ENCODE measurements around the gene YWHAB.

The YWHAB gene

GRCh38 chr20:44910690-44911262 is 25.3 kb downstream of the YWHAB start:
- DNase-seq, result no peak

GRCh38 chr20:44911264-44911921 is 25.9 kb downstream of the YWHAB start:
- peak; percentile 48 for DNase-seq

- no peak for DNase-seq
Observed at GRCh38 chr20:44912189-44912588, 26.7 kb downstream of the YWHAB start.

GRCh38 chr20:44914924-44915323 is 29.4 kb downstream of the YWHAB start:
- no peak for DNase-seq

GRCh38 chr20:44916586-44916985 is 31.1 kb downstream of the YWHAB start:
- no peak for DNase-seq

- DNase-seq, result no peak
Observed at GRCh38 chr20:44917399-44917798, 31.9 kb downstream of the YWHAB start.

- DNase-seq, result no peak
Observed at GRCh38 chr20:44918342-44918741, 32.8 kb downstream of the YWHAB start.

GRCh38 chr20:44918761-44919160 is 33.3 kb downstream of the YWHAB start:
- no peak for DNase-seq

- no peak for DNase-seq
Observed at GRCh38 chr20:44921447-44921846, 35.9 kb downstream of the YWHAB start.

GRCh38 chr20:44924541-44924940 is 39.0 kb downstream of the YWHAB start:
- no peak for DNase-seq

- no peak for DNase-seq
Observed at GRCh38 chr20:44928595-44928994, 43.1 kb downstream of the YWHAB start.

- no peak for DNase-seq
Observed at GRCh38 chr20:44930517-44931168, 45.1 kb downstream of the YWHAB start.

- DNase-seq, result no peak
Observed at GRCh38 chr20:44931911-44932310, 46.4 kb downstream of the YWHAB start.

- DNase-seq, result no peak
Observed at GRCh38 chr20:44932916-44933315, 47.4 kb downstream of the YWHAB start.

- DNase-seq, result no peak
Observed at GRCh38 chr20:44936510-44936909, 51.0 kb downstream of the YWHAB start.

- DNase-seq, result no peak
Observed at GRCh38 chr20:44938637-44939036, 53.1 kb downstream of the YWHAB start.

- DNase-seq, result no peak
Observed at GRCh38 chr20:44941120-44941691, 55.7 kb downstream of the YWHAB start.

GRCh38 chr20:44942264-44942973 is 56.9 kb downstream of the YWHAB start:
- DNase-seq, result no peak

- DNase-seq, result no peak
Observed at GRCh38 chr20:44943828-44944227, 58.3 kb downstream of the YWHAB start.

- DNase-seq, result no peak
Observed at GRCh38 chr20:44945261-44945660, 59.8 kb downstream of the YWHAB start.

- DNase-seq, result no peak
Observed at GRCh38 chr20:44946271-44946852, 60.9 kb downstream of the YWHAB start.

GRCh38 chr20:44948107-44948506 is 62.6 kb downstream of the YWHAB start:
- DNase-seq, result no peak

GRCh38 chr20:44948513-44948912 is 63.0 kb downstream of the YWHAB start:
- no peak for DNase-seq

Measured in right kidney (tissue), 1 donor.